NT2/D1 (cell line): Measurements from ENCODE around the gene IFNLR1.

Experiments used
- DNase-seq: peaks from one replicate; pipeline ENCODE4 v3.0.0-alpha.2; 2011; ENCODE audit warnings: low read depth, low spot score
- H3K27me3 ChIP-seq: 2 replicates; pipeline ENCODE4 v1.6.0; 2011; ENCODE audit warnings: mild to moderate bottlenecking; ENCODE audit not compliant: insufficient read length, insufficient read depth
- H3K36me3 ChIP-seq: 2 replicates; pipeline ENCODE4 v1.6.1; 2011; ENCODE audit warnings: mild to moderate bottlenecking, low read length, mixed read lengths; ENCODE audit not compliant: insufficient read depth, insufficient read length
- H3K4me1 ChIP-seq: 2 replicates; pipeline ENCODE4 v1.5.1; 2011; ENCODE audit not compliant: insufficient read depth, insufficient read length
- H3K4me3 ChIP-seq: 2 replicates; pipeline ENCODE4 v1.5.1; 2011; ENCODE audit warnings: low read depth; ENCODE audit not compliant: insufficient read length
- H3K9ac ChIP-seq: 2 replicates; pipeline ENCODE4 v1.6.0; 2011; ENCODE audit warnings: low read depth; ENCODE audit not compliant: insufficient read length
- H3K9me3 ChIP-seq: 2 replicates; pipeline ENCODE4 v1.5.1; 2011; ENCODE audit warnings: mild to moderate bottlenecking, low read length; ENCODE audit not compliant: insufficient read depth
- SUZ12 ChIP-seq: IDR thresholded peaks from 2 replicates; pipeline ENCODE4 v1.6.1; 2011; ENCODE audit not compliant: insufficient read length, insufficient read depth; ENCODE audit errors: extremely low read depth
- YY1 ChIP-seq: IDR thresholded peaks from 2 replicates; pipeline ENCODE4 v1.6.1; 2011; ENCODE audit not compliant: insufficient read length, insufficient read depth
- ZNF274 ChIP-seq: IDR thresholded peaks from 2 replicates; pipeline ENCODE4 v1.6.1; 2011; ENCODE audit warnings: mild to moderate bottlenecking, low read depth, low read length

Gene IFNLR1

GRCh38 chr1:24175033-24175755 is 11.9 kb downstream of the IFNLR1 start:
- no peak for DNase-seq
- Histone ChIP-seq H3K4me1 (peaks cover 3% of the 10 kb centered on the region), H3K9ac (no peak overlapping the region), H3K27me3 (no peaks in the 10 kb centered on the region), H3K9me3 (no peaks in the 10 kb centered on the region), H3K36me3 (peaks cover 5% of the 10 kb centered on the region), H3K4me3 (no peak overlapping the region)
- TF ChIP-seq SUZ12 (no peak), ZNF274 (no peak), YY1 (no peak)

DNA sequence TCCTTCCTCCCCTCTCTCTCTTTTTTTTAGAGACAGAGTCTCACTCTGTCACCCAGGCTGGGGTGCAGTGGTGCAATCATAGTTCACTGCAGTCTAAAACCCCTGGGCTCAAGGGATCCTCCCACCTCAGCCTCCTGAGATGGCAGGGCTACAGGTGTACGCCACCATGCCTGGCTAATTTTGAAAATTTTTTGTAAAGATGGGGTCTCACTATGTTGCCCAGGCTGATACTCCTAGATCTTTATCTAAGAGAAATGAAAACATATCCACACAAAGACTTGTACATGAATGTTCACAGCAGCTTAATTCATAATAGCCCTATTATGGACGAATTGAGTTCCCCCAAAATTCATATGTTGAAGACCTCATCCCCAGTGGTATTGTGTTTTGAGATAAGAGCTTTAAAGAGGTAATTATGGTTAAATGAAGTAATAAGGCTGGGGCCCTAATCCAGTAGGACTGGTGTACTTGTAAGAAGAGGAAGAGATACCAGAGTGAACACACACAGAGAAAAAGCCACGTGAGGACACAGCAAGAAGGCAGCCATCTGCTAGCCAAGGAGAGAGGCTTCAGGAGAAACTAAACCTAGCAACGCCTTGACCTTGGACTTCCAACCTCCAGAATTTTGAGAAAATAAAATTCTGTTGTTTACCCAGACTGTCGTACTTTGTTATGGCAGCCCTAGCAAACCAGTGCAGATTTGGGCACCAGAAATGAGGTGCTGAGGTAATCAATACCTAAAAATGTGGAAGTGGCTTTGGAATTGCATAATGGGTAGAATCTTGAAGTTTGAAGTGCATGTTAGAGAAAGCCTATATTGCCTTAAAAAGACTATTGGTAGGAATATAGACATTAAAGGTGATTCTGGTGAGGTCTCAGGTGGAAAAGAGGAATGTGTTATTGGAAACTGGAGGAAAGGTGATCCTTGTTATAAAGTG is 13.2 kb downstream of the IFNLR1 start:
- TF ChIP-seq SUZ12: no peak
- no peak for TF ChIP-seq YY1
- TF ChIP-seq ZNF274: no peak
- H3K9me3 ChIP-seq: no peaks in the 10 kb centered on the region
- H3K4me3 ChIP-seq: no peak overlapping the region
- no peak overlapping the region for H3K9ac ChIP-seq
- no peaks in the 10 kb centered on the region for H3K27me3 ChIP-seq
- no peak for DNase-seq
- H3K36me3 ChIP-seq: peaks cover 8% of the 10 kb centered on the region
- peaks cover 3% of the 10 kb centered on the region for H3K4me1 ChIP-seq

- Histone ChIP-seq H3K9ac (no peak overlapping the region), H3K4me1 (peaks cover 3% of the 10 kb centered on the region), H3K36me3 (peaks cover 11% of the 10 kb centered on the region), H3K4me3 (no peak overlapping the region), H3K9me3 (no peaks in the 10 kb centered on the region), H3K27me3 (no peaks in the 10 kb centered on the region)
- no peak for DNase-seq
- no peak for TF ChIP-seq YY1
- TF ChIP-seq ZNF274: no peak
- no peak for TF ChIP-seq SUZ12
These were observed 14.5 kb downstream of the IFNLR1 start for GRCh38 chr1:24172598-24172997.

- no peaks in the 10 kb centered on the region for H3K9me3 ChIP-seq
- no peak overlapping the region for H3K9ac ChIP-seq
- DNase-seq: no peak
- no peaks in the 10 kb centered on the region for H3K27me3 ChIP-seq
- TF ChIP-seq ZNF274 (no peak), YY1 (no peak), SUZ12 (no peak)
- no peaks in the 10 kb centered on the region for H3K4me1 ChIP-seq
- H3K4me3 ChIP-seq: no peak overlapping the region
- H3K36me3 ChIP-seq: peaks cover 17% of the 10 kb centered on the region
These were observed 17.8 kb downstream of the IFNLR1 start for GRCh38 chr1:24169286-24169685.

- no peak for DNase-seq
- Histone ChIP-seq H3K36me3 (peaks cover 17% of the 10 kb centered on the region), H3K4me3 (no peak overlapping the region), H3K27me3 (no peaks in the 10 kb centered on the region), H3K9ac (no peak overlapping the region), H3K9me3 (no peaks in the 10 kb centered on the region), H3K4me1 (no peaks in the 10 kb centered on the region)
- TF ChIP-seq YY1 (no peak), ZNF274 (no peak), SUZ12 (no peak)
These were observed 18.8 kb downstream of the IFNLR1 start for GRCh38 chr1:24168245-24168644.

GRCh38 chr1:24167008-24167407 is 20.1 kb downstream of the IFNLR1 start:
- Histone ChIP-seq H3K9ac (no peak overlapping the region), H3K9me3 (no peaks in the 10 kb centered on the region), H3K4me1 (no peaks in the 10 kb centered on the region), H3K4me3 (no peak overlapping the region), H3K36me3 (peaks cover 17% of the 10 kb centered on the region), H3K27me3 (no peaks in the 10 kb centered on the region)
- no peak for DNase-seq
- TF ChIP-seq ZNF274: no peak
- no peak for TF ChIP-seq YY1
- no peak for TF ChIP-seq SUZ12

DNA sequence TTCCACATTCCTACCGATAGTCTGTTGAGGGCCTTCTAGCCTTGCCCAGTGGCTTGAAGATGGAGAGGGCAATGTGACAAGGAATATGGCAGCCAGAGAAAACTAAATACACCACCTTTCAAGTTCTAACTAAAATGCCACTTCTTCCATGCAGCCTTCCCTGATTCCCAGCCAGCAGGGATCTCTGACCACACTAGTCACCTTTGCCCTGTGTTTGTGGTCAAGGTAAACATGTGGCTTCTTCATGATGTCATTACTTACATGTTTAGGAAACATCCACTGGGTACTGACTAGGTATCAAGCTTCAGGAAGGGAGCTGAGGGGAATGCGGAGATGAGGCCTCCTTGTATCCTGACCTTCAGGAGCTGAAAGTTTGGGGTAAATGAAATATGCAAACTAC is 21.6 kb downstream of the IFNLR1 start:
- no peak for DNase-seq
- Histone ChIP-seq H3K9ac (no peak overlapping the region), H3K27me3 (no peaks in the 10 kb centered on the region), H3K9me3 (no peaks in the 10 kb centered on the region), H3K36me3 (peaks cover 17% of the 10 kb centered on the region), H3K4me3 (no peak overlapping the region), H3K4me1 (peaks cover 6% of the 10 kb centered on the region)
- TF ChIP-seq SUZ12: no peak
- no peak for TF ChIP-seq ZNF274
- no peak for TF ChIP-seq YY1
